Retina (tissue), 1 donor: ENCODE measurements around the gene KRTAP3-3.

Experiments
- DNase-seq: peaks from one replicate; pipeline ENCODE4 v3.0.0-alpha.2; 2016

Gene KRTAP3-3

DNA sequence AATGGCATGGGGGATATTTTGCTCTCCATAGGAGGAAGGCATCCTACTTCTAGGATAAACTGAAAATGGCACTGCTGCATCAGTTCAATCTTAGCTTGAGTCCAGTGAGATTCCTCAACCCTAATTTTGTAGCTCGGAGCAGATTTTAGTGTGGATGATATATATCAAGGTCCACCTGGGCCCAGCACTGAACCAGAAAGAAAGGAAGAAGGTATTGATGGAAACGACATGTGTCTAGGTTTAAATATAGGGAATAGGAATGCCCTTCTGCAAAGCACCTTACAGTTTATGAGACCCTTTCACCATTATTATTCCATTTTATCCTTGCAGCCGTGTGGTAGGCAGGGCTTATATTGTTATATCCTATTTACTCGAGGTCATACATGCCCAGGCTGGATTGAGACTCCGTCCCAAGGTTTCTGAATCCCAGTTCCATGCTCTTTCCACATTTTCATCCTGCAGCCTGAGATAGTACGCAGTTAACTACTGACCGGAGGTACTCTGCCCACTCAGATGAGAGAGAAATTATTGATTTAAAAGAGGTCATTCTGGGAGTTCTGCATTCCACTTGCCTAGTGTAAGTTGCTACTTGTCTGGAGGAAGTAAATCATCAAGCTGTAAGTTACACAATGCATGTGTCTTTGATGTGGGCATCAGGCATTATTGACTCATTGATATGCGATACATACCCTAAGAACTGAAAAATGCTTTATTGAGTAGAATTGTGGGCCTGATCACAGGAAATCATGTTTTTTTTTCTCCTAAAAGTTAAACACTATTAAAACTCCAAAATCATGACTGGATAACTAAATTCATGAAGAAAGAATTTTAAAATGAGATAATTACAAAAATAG is 37.3 kb downstream of the KRTAP3-3 start:
- no peak for DNase-seq

DNA sequence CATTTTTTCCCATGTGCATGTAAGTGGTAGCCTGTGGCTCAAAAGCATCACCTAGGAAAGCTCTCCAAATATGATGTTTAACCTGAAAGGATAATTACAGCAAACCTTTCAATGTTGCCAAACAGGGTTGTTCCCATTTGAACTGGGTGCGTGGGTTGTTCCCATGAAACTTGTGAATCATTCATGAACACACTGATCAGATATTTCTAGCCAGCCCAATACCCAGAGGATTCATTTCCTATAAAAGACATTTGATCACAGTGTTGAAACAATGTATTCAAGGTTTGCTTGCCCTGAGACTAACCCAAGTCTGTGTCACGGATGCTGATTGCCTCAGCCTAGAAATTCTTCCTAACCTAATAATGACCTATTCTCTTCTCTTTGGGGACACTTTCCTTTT is 40.1 kb downstream of the KRTAP3-3 start:
- DNase-seq: no peak

- DNase-seq: no peak
These were observed 41.3 kb downstream of the KRTAP3-3 start for GRCh38 chr17:40952661-40953060.

DNA sequence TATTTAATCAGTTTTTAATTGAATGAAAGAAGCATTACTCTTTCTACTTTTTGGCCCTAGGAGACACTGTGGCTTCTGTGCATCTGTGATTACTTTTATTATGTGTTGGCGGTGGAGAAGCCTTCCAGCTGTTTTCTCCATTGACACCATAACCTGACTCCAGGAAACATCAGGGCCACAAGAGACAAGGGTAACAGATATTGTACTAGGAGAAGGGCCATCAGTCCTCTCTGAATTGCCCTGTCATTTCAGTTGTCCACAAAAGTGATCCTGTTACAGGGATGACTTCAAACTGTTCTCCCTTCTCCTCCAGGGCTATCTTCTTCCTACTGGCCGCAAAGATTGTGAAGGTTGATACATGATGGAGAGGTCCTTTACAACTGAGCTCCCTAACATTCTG is 41.8 kb downstream of the KRTAP3-3 start:
- DNase-seq: no peak

- DNase-seq: no peak
These were observed 42.8 kb downstream of the KRTAP3-3 start for GRCh38 chr17:40951011-40951622.

GRCh38 chr17:40950176-40950575 is 43.8 kb downstream of the KRTAP3-3 start:
- DNase-seq: no peak

DNA sequence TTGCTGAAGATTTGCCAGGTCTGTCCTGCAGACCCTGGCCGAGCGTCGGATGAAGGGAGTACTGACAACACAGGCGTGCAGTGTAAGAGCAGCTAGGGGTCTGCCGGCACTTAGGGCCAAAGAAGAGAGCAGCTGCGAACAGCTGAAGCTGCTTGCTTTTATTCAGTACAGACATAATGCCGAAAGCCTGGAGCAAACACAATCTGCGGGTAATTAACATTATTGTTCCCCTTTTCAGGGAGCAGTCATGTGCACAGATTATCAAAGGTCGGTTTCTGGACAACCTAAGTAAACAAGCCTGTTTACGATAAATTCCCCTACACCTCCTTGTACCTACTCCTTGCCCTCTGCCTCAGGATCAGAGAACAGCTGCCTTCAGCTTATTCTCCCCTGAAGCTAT is 44.5 kb downstream of the KRTAP3-3 start:
- peak; percentile 72 for DNase-seq

GRCh38 chr17:40947929-40948328 is 46.0 kb downstream of the KRTAP3-3 start:
- DNase-seq: no peak

DNA sequence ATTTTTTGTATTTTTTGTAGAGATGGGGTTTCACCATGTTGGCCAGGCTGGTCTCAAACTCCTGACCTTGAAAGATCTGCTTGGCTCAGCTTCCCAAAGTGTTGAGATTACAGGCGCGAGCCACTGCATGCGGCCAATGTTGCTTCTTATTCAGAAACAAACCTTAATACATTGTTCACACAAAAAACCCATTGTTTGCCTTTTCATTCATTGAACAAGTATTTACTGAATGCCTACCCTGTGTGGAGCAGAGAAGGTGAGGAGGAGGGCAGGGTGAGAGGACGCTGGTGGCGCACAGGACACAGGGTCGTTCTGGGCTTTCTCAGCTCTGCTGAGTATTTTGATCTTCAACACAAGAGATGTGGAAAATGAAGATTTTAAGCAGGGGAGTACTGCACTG is 48.5 kb downstream of the KRTAP3-3 start:
- DNase-seq: no peak

DNA sequence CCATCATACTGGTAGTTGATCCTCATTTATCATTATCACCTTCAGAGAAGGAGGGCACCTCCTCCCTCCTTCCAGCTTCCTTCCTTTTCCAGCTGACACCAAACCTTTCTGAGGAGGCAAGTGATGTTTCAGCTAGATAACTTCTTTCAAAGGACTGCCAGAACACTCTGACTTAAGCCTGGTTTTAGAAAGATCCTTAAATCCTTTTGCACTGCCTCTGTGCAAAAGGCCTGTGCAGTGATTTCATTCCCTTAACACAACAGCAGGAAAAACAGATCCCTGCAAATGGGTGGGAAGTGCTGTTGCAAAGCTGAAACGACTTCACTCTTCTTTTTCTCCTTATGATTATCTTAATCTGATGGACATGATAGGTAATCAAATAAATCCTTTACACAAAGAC is 49.4 kb downstream of the KRTAP3-3 start:
- DNase-seq: no peak
